DMS53 treated with DMSO at 0.1 percent for 48 hours (cell line): ENCODE results near the gene RAI1.

Source experiments
- DNase-seq: peaks from one replicate; lab custom pipeline; 2025; ENCODE audit not compliant: unreplicated experiment; lab: John Stamatoyannopoulos, UW

The RAI1 gene

GRCh38 chr17:17763734-17764133 is 82.5 kb downstream of the RAI1 start:
- DNase-seq = no peak

DNA sequence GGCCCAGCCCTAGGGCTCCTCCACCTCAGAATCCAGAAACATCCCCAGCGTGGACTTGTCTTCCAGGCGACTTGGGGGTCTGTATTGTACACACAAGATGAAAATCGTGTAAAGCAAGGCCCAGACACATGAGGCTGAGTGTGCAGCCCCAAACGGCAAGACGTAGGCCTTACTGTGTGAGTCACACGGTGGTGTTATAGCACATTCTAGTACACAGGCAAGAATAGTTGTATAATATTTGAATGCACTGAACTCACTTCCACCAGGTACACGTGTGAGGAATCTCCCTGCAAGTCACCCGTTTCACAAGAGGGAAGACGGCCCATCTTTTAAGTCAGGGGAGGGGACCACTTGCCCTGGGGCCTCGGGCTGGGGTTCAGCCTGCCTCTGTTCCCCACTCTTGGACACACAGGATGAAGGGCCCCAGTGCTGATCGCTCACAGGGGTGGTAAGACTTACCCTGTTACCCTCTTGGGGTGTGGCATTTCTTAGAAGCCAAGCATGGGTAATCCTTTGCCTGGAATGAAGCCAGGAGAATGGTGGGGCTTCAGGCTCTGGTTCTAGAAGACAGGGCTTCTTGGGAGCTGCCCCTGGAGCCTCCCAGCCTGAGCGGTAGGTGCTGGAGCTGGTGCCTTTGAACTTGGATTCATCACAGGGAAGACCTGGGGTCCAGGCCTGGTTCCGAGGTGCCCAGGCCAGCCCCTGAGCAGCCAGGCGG is 84.3 kb downstream of the RAI1 start:
- DNase-seq = no peak

GRCh38 chr17:17766077-17766743 is 85.0 kb downstream of the RAI1 start:
- no peak for DNase-seq

DNA sequence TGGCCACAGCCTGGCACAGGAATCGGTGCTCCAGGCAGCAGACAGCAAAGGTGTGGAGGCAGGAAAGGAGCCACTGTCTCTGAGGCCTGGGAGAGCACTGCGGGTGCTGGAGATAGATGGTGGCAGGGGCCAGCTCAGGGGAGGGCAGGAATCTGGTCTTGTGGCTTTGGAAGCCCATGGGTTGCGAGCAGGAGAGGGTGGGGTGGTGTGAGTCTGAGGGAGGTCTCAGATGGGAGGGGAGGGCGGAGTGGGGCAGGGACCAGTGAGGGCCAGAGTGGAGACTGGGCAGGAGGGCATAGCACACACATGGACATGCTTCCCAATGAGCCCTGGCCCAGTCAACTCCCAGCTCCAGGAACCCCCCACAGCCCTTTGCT is 85.5 kb downstream of the RAI1 start:
- DNase-seq = no peak

- no peak for DNase-seq
Observed at GRCh38 chr17:17767154-17767869, 86.1 kb downstream of the RAI1 start.

- DNase-seq = no peak
Observed at GRCh38 chr17:17767887-17768418, 86.7 kb downstream of the RAI1 start.

DNA sequence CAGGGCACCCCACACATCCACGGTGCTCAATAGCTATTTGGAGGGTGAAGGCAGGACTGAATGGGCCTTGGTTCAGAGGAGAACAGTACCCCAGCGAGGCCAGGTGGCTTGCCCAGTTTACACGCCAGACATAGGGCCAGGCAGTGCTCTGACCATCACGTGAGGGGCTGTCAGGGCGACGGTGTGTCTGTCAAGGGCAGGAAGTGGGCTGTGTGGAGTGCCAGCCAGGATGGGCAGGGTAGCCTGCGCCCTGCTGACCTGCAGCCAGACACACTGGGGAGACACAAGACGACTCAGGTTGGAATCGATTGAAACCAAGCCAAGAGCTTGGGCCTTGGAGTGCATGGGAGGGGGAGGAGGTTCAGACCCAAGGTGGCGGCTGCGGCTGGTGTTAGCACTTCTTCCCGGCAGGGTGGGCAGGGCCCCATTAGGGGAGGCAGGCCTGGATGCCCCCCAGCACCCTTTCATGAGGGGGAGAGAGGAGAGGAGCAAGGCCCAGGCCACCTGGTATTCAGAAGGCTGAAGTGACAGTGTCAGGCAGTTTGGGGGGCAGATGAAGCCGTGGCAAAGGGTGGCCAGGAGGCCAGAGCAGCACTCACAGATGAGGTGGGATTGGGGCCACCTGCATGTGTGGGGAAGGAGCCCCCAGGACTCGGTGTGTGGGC is 87.3 kb downstream of the RAI1 start:
- DNase-seq = no peak

- no peak for DNase-seq
Observed at GRCh38 chr17:17769869-17770631, 88.8 kb downstream of the RAI1 start.

DNA sequence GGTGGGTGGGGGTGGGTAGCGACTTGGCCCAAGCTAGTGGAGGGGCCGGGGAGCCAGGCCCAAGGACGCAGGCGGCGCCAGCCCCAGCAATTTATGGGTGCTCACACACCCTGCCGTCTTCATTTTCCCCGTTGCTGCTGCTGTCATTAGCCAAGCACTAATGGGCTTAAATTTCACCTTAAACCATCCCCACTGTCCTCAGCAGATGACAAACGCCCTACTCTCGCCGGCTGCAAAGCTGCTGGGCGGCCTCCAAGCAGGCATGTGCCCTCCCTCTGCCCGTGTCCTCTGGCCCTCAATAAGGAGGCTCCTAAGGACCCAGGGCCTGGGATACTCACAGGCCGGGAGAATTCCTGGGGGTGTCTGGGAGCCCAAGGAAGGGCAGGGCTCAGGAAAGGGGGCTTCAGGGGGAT is 89.4 kb downstream of the RAI1 start:
- no peak for DNase-seq

- no peak for DNase-seq
Observed at GRCh38 chr17:17771498-17772201, 90.4 kb downstream of the RAI1 start.

DNA sequence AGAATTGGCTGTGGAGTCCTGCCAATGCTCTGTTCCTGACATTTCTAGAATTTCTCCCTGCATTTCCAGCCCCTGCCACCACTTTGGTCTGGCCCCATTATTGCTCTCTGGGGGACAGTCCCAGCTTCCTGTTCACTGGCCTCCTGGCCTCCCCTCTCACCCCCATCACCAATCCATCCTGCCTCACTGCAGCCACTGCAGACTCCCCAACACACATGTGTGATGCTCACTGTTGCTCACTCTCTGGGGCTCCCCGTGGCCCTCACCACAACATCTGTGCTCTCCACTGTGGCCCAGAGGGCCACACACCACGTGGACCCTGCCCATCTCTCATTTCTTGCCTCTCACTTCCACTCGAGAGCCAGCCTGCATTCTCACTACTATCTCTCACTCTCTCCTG is 91.0 kb downstream of the RAI1 start:
- DNase-seq = no peak

DNA sequence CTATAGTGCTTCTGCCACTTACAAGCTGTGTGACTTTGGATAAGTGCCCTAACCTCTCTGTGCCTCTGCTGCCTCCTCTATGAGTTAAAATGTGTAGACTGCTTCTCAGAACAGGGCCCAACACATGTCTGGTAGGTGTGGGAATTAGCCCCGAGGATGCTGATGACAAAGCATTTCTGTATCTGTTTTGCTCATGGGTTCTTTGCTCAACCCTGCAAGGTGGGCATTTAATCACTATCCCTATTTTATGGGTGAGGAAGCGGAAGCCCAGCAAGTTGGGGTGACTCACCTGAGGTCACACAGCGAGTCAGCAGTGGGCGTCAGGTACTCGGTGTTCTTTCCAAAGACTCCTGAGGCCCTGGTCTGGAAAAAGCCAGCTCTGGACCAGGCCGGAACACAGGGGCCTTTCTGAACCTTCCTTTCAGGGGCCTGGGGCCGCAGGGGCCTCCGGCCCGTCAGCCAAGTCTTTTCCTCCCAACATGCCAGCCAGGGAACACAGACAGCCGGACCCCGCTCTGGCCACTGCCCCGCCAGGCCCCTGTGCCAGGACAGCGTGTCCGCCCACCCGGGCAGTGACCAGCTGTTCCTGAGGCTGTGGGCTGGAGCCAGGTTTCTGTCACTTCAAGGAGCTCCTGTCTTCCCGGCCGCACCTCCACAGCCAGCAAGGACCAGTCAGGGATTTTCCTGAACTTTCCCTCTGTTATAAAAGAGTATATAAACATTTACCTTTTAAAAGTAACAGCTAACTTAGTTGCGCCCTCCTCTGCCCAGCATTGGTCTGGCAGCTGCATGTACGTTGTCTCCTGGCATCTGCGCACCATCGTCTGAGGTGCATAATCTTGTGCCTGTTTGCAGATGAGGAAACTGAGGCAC is 93.0 kb downstream of the RAI1 start:
- no peak for DNase-seq

DNA sequence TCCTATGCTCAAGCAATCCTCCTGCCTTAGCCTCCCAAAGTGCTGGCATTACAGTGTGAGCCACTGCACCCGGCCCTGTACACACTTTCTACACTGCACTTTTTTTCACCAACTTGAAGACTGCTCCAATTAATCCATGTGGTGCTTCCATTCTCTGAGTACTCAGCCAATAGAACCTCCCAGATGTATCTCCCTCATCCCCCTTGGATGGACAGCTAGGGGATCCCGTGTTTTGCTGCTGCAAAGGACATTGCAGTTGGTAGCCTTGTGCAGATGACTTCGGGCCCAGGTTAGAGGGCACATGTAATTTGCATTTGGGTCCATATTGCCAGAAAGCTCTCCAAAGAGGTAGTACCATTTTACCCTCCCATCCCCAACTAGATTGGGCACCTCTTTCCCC is 95.6 kb downstream of the RAI1 start:
- DNase-seq = no peak

DNA sequence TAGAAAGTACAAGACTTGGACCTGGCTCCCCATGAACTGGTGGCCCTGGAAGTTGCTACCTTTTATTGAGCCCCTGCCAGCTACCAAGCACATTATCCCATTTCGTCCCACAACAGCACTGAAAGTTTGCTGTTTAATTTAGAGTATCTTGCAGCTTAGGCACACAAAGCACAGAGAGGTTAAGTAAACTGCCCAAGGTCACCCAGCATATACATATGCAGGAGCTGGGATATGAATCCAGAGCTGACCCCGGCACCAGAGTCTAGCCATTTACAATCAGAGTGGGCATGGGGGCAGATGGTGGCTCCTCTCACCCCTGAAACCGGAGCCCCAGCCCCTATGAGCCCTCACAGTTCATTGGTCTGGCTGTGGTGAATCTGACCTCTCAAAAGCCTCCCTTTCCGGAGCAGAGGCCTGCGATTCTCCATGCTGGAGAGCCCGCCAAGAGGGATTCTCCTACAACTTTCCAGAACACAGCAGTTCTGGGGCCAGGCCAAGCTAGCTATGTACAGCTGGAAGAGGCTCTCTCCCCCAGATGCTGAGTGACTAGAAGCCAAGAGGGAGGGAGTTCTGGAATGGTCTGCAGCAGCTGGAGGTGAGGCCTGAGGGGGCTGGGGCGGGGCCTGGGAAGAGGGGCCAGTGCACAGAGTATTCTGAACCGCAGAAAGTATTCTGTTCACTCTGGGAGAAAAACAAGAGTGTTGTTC is 97.2 kb downstream of the RAI1 start:
- DNase-seq = no peak

DNA sequence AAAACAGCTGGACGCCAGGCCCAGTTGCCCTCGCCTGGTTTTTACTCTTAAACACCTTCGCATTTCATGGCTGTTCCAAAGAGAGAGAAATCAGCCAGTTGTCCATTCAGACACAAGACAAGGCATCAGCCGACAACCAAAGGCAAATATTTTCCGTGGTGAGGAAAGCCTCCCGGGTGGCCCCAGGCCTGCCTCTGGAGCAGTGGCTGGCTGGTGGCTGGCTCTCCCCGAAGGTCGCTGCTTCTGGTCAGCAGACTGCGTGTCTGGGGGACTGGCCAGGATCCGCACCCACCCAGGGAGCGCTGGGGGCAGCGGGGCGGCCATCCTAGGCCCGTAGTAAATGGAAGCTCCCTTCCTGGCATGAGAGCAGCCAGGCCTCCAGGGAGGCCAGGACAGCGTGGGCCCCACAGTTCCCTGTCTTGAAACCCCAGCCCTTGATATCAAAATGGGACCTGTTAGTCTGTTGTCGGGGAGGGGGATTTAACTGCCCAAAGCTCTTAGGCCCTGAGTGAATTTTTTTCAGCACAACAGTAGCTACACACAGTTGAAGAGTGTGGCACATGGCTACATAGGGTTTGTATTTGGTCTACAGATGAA is 97.9 kb downstream of the RAI1 start:
- no peak for DNase-seq

- no peak for DNase-seq
Observed at GRCh38 chr17:17780922-17781590, 99.8 kb downstream of the RAI1 start.
